ENCODE results near the gene SPEM2.

- TF ChIP-seq CTCF (IDR thresholded peaks at IDR 0.05) (no peak), POLR2A (IDR thresholded peaks at IDR 0.05) (no peak)
These were observed 44.3 kb upstream of the SPEM2 start, which contains the start of gene TNK1 for GRCh38 chr17:7380855-7381683.
